ENCODE results near the gene CHRNA1. TPM values are rescaled to one million over a fixed set of nuclear protein-coding genes. Genes with fewer than 3 reads are reported as not detected.

Gene CHRNA1
- total RNA-seq, 2 experiments from 2014 or later, result 0.17 to 0.19 TPM

GRCh38 chr2:174781298-174781697 lies 17.0 kb upstream of the CHRNA1 start:
- ChIA-PET CTCF (no interaction called here), POLR2A (no interaction called here)
- Histone ChIP-seq H3K4me1 (ENCODE audit: insufficient read depth, low read length) (peaks cover 43% of the 10 kb centered on the region), H3K36me3 (ENCODE audit: insufficient read depth, low read length) (no peaks in the 10 kb centered on the region), H3K27ac (ENCODE audit: low read depth in 1 of 2, low read length in 2 of 2) (no peak overlapping the region), H3K4me3 (ENCODE audit: low read length) (no peak overlapping the region), H3K27me3 (ENCODE audit: control insufficient read depth in 1 of 2, insufficient read depth in 2 of 2, low read length in 2 of 2) (no peaks in the 10 kb centered on the region), H3K9me3 (ENCODE audit: control insufficient read depth in 1 of 2, insufficient read depth in 1 of 2, low read length in 2 of 2) (no peaks in the 10 kb centered on the region)
- DNase-seq (no peak), ATAC-seq (ENCODE audit: poor library complexity) (no peak)
- Mint-ChIP-seq H3K36me3 (ENCODE audit: low read depth) (no peaks in the 10 kb centered on the region), H3K4me3 (no peak overlapping the region), H3K4me1 (ENCODE audit: low read depth) (peaks cover 43% of the 10 kb centered on the region), H3K9me3 (no peaks in the 10 kb centered on the region), H3K27me3 (no peaks in the 10 kb centered on the region), H3K27ac (peak overlapping the region; percentile 21)
- intact Hi-C loops (cut with DNase I, micrococcal nuclease), result no loop called here
- no peak for TF ChIP-seq CTCF (IDR thresholded peaks at IDR 0.05)

GRCh38 chr2:174780856-174781255 lies 16.6 kb upstream of the CHRNA1 start:
- intact Hi-C loops (cut with DNase I, micrococcal nuclease), result no loop called here
- POLR2A ChIA-PET, result no interaction called here
- no peaks in the 10 kb centered on the region for H3K36me3 ChIP-seq (ENCODE audit: insufficient read depth, low read length)
- TF ChIP-seq CTCF (IDR thresholded peaks at IDR 0.05), result no peak
- Mint-ChIP-seq H3K9me3 (no peaks in the 10 kb centered on the region), H3K27me3 (no peaks in the 10 kb centered on the region), H3K4me3 (no peak overlapping the region), H3K36me3 (ENCODE audit: low read depth) (no peaks in the 10 kb centered on the region), H3K27ac (peak overlapping the region; percentile 62), H3K4me1 (ENCODE audit: low read depth) (peaks cover 48% of the 10 kb centered on the region)
- no peaks in the 10 kb centered on the region for H3K27me3 ChIP-seq (ENCODE audit: control insufficient read depth in 1 of 2, insufficient read depth in 2 of 2, low read length in 2 of 2)
- H3K27ac ChIP-seq (ENCODE audit: low read depth in 1 of 2, low read length in 2 of 2), result no peak overlapping the region
- no peak overlapping the region for H3K4me3 ChIP-seq (ENCODE audit: low read length)
- no peak for DNase-seq
- ATAC-seq (ENCODE audit: poor library complexity), result no peak
- H3K4me1 ChIP-seq (ENCODE audit: insufficient read depth, low read length), result peaks cover 47% of the 10 kb centered on the region
- no peaks in the 10 kb centered on the region for H3K9me3 ChIP-seq (ENCODE audit: control insufficient read depth in 1 of 2, insufficient read depth in 1 of 2, low read length in 2 of 2)
- CTCF ChIA-PET, result no interaction called here

- no peaks in the 10 kb centered on the region for H3K36me3 Mint-ChIP-seq (ENCODE audit: low read depth)
- Histone ChIP-seq H3K9me3 (ENCODE audit: control insufficient read depth in 1 of 2, insufficient read depth in 1 of 2, low read length in 2 of 2) (no peaks in the 10 kb centered on the region), H3K4me1 (ENCODE audit: insufficient read depth, low read length) (peaks cover 52% of the 10 kb centered on the region), H3K27me3 (ENCODE audit: control insufficient read depth in 1 of 2, insufficient read depth in 2 of 2, low read length in 2 of 2) (no peaks in the 10 kb centered on the region), H3K36me3 (ENCODE audit: insufficient read depth, low read length) (no peaks in the 10 kb centered on the region), H3K4me3 (ENCODE audit: low read length) (no peak overlapping the region), H3K27ac (ENCODE audit: low read depth in 1 of 2, low read length in 2 of 2) (no peak overlapping the region)
- CTCF ChIA-PET, result interaction anchor here (1.0 kb wide), 1 partner anchor 31 kb away, joined by 3 read pairs; no protein-coding TSS in a partner anchor
- H3K27ac Mint-ChIP-seq, result peak overlapping the region; percentile 62
- POLR2A ChIA-PET, result no interaction called here
- H3K4me3 Mint-ChIP-seq, result no peak overlapping the region
- no peaks in the 10 kb centered on the region for H3K9me3 Mint-ChIP-seq
- DNase-seq (peak in 2 of 14 experiments; percentile 33 to 40), ATAC-seq (ENCODE audit: poor library complexity) (no peak)
- intact Hi-C loops (cut with DNase I, micrococcal nuclease), result no loop called here
- peaks cover 53% of the 10 kb centered on the region for H3K4me1 Mint-ChIP-seq (ENCODE audit: low read depth)
- TF ChIP-seq CTCF (IDR thresholded peaks at IDR 0.05), result no peak
- no peaks in the 10 kb centered on the region for H3K27me3 Mint-ChIP-seq
Observed at GRCh38 chr2:174780191-174780840, 16.0 kb upstream of the CHRNA1 start.

Measured in CD4-positive, alpha-beta T cell (primary cell).